EH (cell line): ENCODE results near the gene PLSCR3.

Source experiments
- DNase-seq: peaks from one replicate; pipeline ENCODE4 v3.0.0-alpha.2; 2015; ENCODE audit warnings: low read depth

Gene PLSCR3

GRCh38 chr17:7394452-7395191 is at the start of gene PLSCR3:
PLSCR3 (minus strand) TSS chr17:7394525; CDS start chr17:7394110, 415 bp downstream.
- DNase-seq: peak; percentile 93

DNA sequence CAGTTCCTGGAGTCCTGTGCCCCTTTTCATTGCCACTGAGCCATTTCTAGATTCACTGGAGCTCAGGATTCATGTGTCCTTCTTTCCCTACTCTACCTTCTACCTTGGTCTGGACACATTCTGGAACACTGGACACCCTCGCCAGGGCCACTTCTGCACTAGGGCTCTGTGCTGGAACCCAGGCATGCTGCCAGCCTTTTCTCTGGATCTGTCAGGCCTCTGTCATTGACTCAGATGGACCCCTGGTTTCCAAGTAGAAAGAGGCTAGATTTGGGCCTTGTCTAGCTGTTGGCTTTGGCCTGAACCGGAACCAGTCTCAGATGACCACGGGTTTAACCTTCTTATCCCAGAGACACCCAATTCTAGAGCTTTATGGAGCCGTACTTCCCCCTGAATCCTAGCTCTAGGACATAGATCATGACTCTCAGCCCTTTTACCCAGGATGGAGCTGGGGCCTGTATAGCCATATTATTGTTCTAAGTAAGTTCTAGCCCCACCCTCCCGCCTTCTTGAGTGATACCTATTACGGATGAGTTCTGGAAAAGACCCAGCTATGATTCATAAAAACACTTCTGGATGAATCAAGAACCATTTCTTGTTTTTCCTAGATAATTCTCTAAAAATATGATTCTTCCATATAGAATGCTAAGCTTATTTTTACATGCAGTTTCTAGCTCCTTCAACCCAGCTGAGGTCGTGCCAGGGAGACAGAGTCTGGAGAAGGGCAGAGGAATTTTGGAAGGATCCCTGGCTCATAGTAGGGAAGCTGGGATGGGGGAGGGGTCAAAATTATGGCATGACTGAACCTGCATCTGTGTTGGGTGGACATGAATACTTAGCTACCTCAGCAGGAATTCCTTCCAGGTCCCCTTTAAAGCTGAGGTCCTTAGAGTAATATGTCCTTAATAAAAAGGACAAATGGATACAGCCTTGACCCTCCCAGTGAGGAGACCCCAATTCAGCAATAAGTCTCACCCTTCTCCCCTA is 49.5 kb upstream of the PLSCR3 start:
- peak; percentile 57 for DNase-seq

DNA sequence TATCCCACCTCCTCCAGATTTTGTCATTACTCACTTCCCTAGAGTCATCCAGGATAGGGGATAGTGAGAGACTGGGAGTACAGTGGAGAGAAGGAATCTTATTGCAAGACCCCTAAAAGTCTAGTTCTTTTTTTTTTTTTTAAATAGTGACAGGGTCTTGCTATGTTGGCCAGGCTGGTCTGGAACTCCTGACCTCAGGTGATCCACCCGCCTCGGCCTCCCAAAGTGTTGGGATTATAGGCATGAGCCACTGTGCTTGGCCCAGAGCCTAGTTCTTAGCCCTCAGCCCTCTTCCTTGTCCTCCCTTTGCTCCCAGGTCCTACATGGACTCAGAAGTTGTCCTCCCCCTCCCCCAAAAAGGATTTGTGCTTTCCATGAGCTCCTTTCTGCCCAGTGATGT is 47.8 kb upstream of the PLSCR3 start:
- no peak for DNase-seq

DNA sequence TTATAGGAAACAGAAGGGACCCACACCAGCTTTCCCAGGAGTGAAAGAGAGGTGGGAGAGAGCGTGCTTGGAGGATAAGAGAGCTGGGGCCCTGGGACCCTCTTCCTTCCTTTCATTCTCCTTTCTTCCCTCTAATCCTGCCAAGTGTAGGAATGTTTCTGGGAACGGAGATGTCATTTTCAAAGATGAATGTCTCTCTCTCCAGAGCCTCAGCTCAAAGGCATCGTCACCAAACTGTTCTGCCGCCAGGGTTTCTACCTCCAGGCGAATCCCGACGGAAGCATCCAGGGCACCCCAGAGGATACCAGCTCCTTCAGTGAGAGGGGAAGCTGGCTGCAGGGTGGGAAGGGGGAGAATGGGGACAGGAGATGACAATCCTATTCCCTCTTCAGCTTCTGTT is 46.9 kb upstream of the PLSCR3 start:
- no peak for DNase-seq

- peak; percentile 23 for DNase-seq
Observed at GRCh38 chr17:7440834-7441195, 46.5 kb upstream of the PLSCR3 start.

- peak; percentile 48 for DNase-seq
Observed at GRCh38 chr17:7440113-7440833, 45.9 kb upstream of the PLSCR3 start.

DNA sequence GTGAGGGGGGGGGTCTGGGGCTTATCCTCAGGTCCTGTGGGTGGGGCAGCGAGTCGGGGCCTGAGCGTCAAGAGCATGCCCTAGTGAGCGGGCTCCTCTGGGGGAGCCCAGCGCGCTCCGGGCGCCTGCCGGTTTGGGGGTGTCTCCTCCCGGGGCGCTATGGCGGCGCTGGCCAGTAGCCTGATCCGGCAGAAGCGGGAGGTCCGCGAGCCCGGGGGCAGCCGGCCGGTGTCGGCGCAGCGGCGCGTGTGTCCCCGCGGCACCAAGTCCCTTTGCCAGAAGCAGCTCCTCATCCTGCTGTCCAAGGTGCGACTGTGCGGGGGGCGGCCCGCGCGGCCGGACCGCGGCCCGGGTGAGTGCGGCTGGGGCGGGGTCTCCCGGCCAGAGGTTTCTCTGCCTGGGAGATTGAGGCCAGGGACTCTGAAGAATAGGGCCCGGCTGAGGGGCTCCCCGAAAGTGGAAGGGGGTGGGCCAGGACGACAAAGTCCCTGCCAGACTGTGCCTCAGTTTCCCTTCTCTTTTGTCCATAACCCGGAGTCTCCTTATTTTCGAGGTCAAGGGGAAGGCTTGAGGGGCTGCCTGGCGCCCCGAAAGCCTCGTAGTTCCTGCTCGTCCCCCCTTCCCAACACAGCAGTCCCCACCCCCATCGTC is 45.3 kb upstream of the PLSCR3 start, which contains the start of gene FGF11:
TSS of gene FGF11 (plus strand) at position 51 of the 651 bp plus-strand sequence. CDS start at position 160, 109 bp downstream.
- no peak for DNase-seq

GRCh38 chr17:7438656-7439460 is 44.5 kb upstream of the PLSCR3 start:
- DNase-seq: no peak

DNA sequence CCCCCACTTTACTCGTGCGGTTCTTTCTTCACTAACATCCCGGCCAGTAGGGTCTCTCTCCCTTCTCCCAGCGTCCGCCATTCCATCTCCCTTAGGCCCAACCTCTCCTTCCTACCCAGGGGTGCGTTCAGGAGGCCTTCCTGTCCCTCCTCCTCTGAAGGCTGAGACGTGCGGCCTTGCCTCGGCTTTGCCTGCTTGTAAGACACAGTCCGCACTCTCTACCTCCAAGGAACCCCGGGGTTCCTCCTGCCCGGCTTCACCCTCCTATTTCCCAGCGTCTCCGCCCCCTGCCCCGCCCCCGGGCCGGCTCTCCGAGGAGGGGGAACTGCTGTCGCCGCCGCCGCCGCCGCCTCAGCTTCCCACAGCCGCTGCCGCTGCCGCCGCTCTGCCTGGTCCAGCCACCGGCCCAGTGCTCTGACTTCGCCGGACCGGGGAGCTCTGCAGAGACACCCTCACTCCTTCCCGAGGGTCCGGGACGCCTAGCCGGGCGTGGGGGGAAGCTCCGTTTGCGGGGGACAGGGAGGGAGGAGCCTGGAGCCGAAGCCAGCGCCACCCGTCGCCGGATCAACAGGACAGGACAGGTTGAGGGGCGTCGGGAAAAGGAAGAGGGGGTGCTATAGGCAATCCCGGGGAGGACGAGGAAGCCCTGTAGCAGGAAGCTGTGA is 43.8 kb upstream of the PLSCR3 start:
- no peak for DNase-seq

- no peak for DNase-seq
Observed at GRCh38 chr17:7437369-7437863, 43.1 kb upstream of the PLSCR3 start.

GRCh38 chr17:7436556-7437368 is 42.4 kb upstream of the PLSCR3 start:
- peak; percentile 79 for DNase-seq

DNA sequence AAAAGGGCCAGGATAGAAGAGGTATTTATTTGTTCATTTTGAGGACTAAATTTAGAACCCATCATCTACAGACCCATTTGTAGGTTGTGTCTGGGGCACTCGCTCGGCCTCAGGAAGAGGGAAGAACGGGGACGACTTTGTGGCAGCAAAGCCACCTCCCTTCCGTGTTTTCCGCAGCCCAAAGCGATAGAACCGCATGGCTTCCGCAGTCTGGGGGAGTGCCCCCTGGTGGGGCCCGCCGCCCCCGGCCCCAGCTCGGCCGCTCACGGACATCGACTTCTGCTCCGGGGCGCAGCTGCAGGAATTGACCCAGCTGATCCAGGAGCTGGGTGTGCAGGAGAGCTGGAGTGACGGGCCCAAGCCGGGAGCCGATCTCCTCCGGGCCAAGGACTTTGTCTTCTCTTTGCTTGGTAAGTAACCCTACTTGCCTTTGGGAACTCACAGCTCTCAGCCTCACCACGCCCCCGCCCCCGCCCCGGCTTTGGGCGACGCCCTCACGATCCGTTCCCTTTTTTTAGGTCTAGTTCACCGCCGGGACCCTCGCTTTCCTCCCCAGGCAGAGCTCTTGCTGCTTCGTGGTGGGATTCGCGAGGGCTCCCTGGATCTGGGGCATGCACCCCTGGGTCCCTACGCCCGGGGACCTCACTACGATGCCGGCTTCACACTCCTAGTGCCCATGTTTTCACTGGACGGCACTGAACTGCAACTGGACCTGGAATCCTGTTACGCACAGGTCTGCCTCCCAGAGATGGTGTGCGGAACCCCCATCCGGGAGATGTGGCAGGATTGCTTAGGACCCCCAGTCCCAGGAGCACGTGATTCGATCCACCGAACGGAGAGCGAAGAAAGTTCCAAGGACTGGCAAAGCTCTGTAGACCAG is 41.6 kb upstream of the PLSCR3 start:
- DNase-seq: peak; percentile 28

GRCh38 chr17:7432296-7432695 is 38.0 kb upstream of the PLSCR3 start:
- DNase-seq: no peak

DNA sequence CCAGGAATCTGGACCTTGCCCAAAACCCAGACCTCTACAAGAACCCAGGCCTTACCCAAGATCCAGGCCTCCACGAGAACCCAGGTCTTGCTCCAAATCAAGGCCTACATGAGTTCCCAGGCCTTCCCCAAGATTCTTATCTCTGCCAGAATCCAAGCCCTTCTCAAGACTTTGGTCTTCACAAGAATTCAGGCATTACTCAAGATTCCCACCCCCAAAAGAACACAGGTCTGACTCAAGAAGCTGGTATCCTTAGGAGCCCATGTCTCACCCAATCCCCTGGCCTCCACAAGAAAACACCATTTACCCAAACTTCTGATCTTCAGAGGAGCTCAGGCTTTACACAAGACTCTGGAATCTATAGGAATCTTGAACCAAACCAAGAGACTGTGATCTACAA is 36.9 kb upstream of the PLSCR3 start:
- DNase-seq: peak; percentile 61

GRCh38 chr17:7429722-7430121 is 35.4 kb upstream of the PLSCR3 start:
- DNase-seq: no peak

DNA sequence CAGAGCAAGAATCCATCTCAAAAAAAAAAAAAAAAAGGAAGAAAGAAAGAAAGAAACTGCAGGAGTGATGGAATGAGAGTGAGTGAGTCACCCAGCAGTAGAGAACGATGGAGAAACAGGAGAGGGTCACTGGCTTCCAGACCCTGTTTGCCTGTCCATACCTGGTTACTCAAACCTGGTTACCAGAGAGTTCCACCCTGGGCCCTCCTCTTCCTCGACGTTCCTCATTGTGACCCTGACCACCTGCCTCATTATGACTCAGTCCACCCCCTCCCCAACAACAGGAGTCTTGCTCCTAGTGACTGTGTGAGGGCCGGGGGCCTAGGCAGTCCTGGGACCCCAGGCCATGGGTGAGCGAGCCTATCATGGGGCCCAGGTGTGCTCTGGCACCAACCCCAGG is 34.2 kb upstream of the PLSCR3 start, which contains the start of gene SPEM3:
TSS of gene SPEM3 (plus strand) at position 301 of the 400 bp plus-strand sequence. CDS start at position 347, 46 bp downstream.
- no peak for DNase-seq

GRCh38 chr17:7427549-7427948 is 33.2 kb upstream of the PLSCR3 start:
- DNase-seq: no peak

GRCh38 chr17:7426896-7427489 is 32.7 kb upstream of the PLSCR3 start:
- no peak for DNase-seq
